Upper lobe of right lung (tissue), 1 donor: ENCODE measurements around the gene TM9SF4. TPM values are rescaled to one million over a fixed set of nuclear protein-coding genes. Genes with fewer than 3 reads are reported as not detected.

Source experiments
- ATAC-seq: fragments of 200-7000 bp; cut with Tn5 transposase; one replicate; pipeline ENCODE4 v1.9.1; 2020; ENCODE audit warnings: mild to moderate bottlenecking, moderate library complexity
- DNase-seq: peaks from one replicate; pipeline ENCODE4 v3.0.0-alpha.2; 2020
- H3K27ac ChIP-seq: fragments of 200-600 bp; one replicate; pipeline ENCODE4 v1.8.0; 2022
- H3K27me3 ChIP-seq: fragments of 200-600 bp; one replicate; pipeline ENCODE4 v1.8.0; 2022; ENCODE audit warnings: mild to moderate bottlenecking
- H3K36me3 ChIP-seq: fragments of 200-600 bp; one replicate; pipeline ENCODE4 v1.8.0; 2022
- H3K4me1 ChIP-seq: fragments of 200-600 bp; one replicate; pipeline ENCODE4 v1.8.0; 2022
- H3K4me3 ChIP-seq: fragments of 200-600 bp; one replicate; pipeline ENCODE4 v1.8.0; 2022; ENCODE audit warnings: mild to moderate bottlenecking
- H3K9me3 ChIP-seq: fragments of 200-600 bp; one replicate; pipeline ENCODE4 v1.8.0; 2022
- intact Hi-C: fragments of 100-400 bp; cut with DNase I; formaldehyde crosslinking; loops from one replicate; pipeline ENCODE4 v1.11.0; 2022
- total RNA-seq: library from RNA; stranded (reverse); fragmentation: NEBNext Ultra II Directional; extraction: Animal tissue kit (Norgen Biotek cat#: 25700); gene quantifications from one replicate; pipeline ENCODE4 v1.2.1, GENCODE V29; 2021
- TF ChIP-seq, protein P1 (sequence below): fragments of 200-600 bp; IDR thresholded peaks from one replicate; pipeline ENCODE4 v1.8.0; 2022; ENCODE audit warnings: antibody characterized with exemption
- donor health status: DM: no; HTN: yes; CAD: no; lungs with severe emphysema.

Gene TM9SF4
- total RNA-seq, 1 donor from 2014 or later: 49.2 TPM

DNA sequence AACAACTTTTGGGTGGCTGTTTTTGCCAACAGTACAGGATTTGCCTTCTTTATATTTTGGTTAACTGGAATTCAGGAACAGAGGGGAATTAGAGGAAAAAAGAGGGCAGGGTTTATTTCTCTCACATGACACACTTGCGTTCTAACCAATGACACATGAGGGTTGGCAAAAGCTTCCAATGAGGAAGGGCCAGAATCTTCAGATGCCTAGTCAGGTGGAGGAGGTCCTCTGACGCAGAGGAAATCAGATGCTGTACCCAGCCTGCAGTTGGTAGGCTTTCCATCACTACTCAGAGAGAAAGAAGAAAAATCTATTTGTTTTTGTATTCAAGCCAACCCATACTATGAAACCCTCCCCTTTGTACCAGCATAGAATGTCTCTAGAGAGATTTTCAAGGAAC, 20.8 kb downstream of the TM9SF4 start:
- no peak overlapping the region for H3K27ac ChIP-seq
- ATAC-seq (no peak), DNase-seq (no peak)
- H3K4me3 ChIP-seq: no peak overlapping the region
- no peaks in the 10 kb centered on the region for H3K4me1 ChIP-seq
- intact Hi-C loops: no loop called here
- no peaks in the 10 kb centered on the region for H3K27me3 ChIP-seq
- TF ChIP-seq, protein P1, sequence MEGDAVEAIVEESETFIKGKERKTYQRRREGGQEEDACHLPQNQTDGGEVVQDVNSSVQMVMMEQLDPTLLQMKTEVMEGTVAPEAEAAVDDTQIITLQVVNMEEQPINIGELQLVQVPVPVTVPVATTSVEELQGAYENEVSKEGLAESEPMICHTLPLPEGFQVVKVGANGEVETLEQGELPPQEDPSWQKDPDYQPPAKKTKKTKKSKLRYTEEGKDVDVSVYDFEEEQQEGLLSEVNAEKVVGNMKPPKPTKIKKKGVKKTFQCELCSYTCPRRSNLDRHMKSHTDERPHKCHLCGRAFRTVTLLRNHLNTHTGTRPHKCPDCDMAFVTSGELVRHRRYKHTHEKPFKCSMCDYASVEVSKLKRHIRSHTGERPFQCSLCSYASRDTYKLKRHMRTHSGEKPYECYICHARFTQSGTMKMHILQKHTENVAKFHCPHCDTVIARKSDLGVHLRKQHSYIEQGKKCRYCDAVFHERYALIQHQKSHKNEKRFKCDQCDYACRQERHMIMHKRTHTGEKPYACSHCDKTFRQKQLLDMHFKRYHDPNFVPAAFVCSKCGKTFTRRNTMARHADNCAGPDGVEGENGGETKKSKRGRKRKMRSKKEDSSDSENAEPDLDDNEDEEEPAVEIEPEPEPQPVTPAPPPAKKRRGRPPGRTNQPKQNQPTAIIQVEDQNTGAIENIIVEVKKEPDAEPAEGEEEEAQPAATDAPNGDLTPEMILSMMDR: no peak
- no peaks in the 10 kb centered on the region for H3K9me3 ChIP-seq
- H3K36me3 ChIP-seq: peaks cover 17% of the 10 kb centered on the region

DNA sequence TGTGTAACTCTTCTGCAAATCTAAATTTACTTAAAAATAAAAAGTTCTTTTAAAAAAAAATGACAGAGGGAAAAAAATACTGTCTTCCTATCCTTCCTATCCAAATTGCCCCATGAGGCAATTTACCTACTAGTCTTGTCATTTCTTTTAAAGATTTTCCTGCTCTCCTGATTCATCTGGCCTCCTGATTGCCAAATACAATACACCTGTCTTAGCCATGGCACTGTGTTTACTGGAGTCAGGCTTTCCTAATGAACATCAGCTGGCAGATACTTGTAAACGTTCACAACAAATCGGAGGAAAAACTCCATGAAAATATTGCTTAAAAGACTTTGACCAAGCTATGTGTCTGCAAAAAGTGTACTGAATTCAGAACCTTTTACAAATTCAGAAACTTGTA, 21.5 kb downstream of the TM9SF4 start:
- Histone ChIP-seq H3K27me3 (no peaks in the 10 kb centered on the region), H3K4me1 (no peaks in the 10 kb centered on the region), H3K27ac (no peak overlapping the region), H3K4me3 (no peak overlapping the region), H3K36me3 (peaks cover 22% of the 10 kb centered on the region), H3K9me3 (no peaks in the 10 kb centered on the region)
- intact Hi-C loops: no loop called here
- TF ChIP-seq, protein P1: no peak
- ATAC-seq: no peak
- no peak for DNase-seq

DNA sequence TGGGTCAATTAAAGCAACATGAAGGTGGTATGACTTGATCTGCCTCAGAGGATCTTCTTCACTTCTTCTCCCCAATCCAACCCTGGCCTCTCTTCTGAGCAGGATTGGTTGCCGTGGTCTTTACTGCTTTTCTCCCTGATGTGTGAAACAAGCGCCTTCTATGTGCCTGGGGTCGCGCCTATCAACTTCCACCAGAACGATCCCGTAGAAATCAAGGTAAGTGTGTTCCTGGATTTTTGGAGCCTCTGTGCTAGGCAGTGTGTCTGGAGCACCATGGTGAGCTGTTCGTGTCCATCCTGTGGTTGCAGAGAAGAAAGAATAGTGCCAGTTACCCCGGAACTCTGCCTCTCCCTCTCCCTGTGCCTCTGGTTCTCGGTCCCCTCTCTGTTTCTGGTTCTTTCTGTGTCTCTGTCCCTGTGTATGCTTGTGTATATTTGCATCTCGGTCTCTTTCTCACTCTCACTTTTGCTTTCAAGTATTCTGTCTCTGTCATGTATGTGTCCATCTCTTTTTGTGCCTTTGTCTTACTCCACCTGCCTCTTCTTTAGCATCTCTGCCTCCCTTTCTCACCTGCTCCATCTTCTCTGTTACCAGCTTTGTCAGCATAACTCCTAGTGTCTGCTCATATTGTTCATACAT, 23.5 kb downstream of the TM9SF4 start:
- TF ChIP-seq, protein P1: no peak
- peaks cover 43% of the 10 kb centered on the region for H3K36me3 ChIP-seq
- H3K27me3 ChIP-seq: no peaks in the 10 kb centered on the region
- DNase-seq: no peak
- H3K4me3 ChIP-seq: no peak overlapping the region
- H3K4me1 ChIP-seq: no peaks in the 10 kb centered on the region
- no peak for ATAC-seq
- H3K9me3 ChIP-seq: no peaks in the 10 kb centered on the region
- H3K27ac ChIP-seq: no peak overlapping the region
- intact Hi-C loops: no loop called here

DNA sequence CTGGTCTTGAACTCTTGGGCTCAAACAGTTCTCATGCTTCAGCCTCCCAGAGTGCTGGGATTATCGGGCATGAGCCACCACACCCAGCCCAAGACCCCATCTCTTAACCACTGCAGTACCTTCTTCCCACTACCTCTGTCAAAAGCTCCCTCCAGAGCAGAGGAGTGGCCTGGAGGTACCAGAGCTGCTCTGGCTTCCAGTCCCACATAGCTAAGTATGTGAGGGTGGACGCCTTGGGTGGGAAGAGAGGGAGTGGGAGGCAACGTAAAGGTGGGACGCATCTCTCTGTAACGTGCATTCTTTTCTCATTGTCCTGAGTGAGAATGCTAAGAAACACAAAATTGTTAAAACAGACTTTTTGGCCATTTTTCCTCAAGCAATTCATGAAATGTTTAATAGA, 24.5 kb downstream of the TM9SF4 start:
- no peak for DNase-seq
- Histone ChIP-seq H3K36me3 (peaks cover 53% of the 10 kb centered on the region), H3K27ac (no peak overlapping the region), H3K4me1 (no peaks in the 10 kb centered on the region), H3K27me3 (no peaks in the 10 kb centered on the region), H3K9me3 (no peaks in the 10 kb centered on the region), H3K4me3 (no peak overlapping the region)
- intact Hi-C loops: no loop called here
- ATAC-seq: no peak
- TF ChIP-seq, protein P1: no peak

DNA sequence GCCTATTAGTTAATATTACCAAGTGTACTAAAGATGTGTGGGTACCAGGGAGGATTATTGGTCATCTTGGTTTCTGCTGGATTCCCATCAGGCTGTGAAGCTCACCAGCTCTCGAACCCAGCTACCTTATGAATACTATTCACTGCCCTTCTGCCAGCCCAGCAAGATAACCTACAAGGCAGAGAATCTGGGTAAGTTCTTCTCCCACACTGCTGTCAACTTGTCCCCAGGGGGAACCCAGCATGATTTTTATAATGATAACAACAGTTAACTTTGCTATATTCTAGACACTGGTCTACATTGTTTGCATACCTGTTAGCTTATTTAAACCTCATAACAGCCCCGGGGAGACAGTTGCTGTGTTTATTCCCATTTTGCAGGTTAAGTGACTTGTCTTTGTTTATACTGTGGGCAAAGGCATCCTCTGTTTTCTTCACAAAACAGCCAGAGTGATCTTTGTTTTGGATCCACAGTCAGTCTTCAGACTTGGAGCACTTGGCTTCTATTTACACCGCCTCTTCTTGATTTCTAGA, 26.5 kb downstream of the TM9SF4 start:
- DNase-seq: no peak
- H3K4me1 ChIP-seq: no peaks in the 10 kb centered on the region
- peaks cover 71% of the 10 kb centered on the region for H3K36me3 ChIP-seq
- H3K9me3 ChIP-seq: no peaks in the 10 kb centered on the region
- H3K27ac ChIP-seq: no peak overlapping the region
- TF ChIP-seq, protein P1: no peak
- H3K27me3 ChIP-seq: no peaks in the 10 kb centered on the region
- no peak for ATAC-seq
- H3K4me3 ChIP-seq: no peak overlapping the region
- intact Hi-C loops: no loop called here
